K562 (cell line): ENCODE data around the gene CBX4. TPM values are rescaled to one million over a fixed set of nuclear protein-coding genes. Genes with fewer than 3 reads are reported as not detected.

Source experiments
- CBFA2T3 ChIP-seq: fragments of 450-650 bp; IDR thresholded peaks from 2 replicates; pipeline ENCODE4 v1.6.1; 2017
- EP300 ChIP-seq: IDR thresholded peaks from 2 replicates; pipeline ENCODE4 v1.6.1; 2012; ENCODE audit warnings: low read length, improper control_type of control experiment
- ESRRA ChIP-seq: fragments of 450-650 bp; IDR thresholded peaks from 2 replicates; pipeline ENCODE4 v1.6.1; 2014; ENCODE audit warnings: low read depth, mild to moderate bottlenecking, moderate library complexity, borderline replicate concordance
- ETV1 ChIP-seq: fragments of 450-650 bp; conservative IDR thresholded peaks from 2 replicates; pipeline ENCODE4 v1.6.1; 2016; ENCODE audit warnings: missing genetic modification characterization, control low read depth, low read depth, missing compliant biosample characterization
- FOXK2 ChIP-seq, 2 experiments: fragments of 450-650 bp; IDR thresholded peaks in 1 of 2; conservative IDR thresholded peaks in 1 of 2; 2 replicates each; pipeline ENCODE4 v1.6.1; 2016; ENCODE audit warnings: low read depth in 2 of 2, mild to moderate bottlenecking in 1 of 2
- HDAC1 ChIP-seq, 2 experiments: fragments of 450-650 bp; IDR thresholded peaks; 2 replicates each; pipeline ENCODE4 v1.6.1; 2016 to 2017; ENCODE audit warnings: inconsistent platforms in 1 of 2, mild to moderate bottlenecking in 1 of 2, moderate library complexity in 1 of 2
- KDM1A ChIP-seq, 2 experiments: fragments of 450-650 bp; IDR thresholded peaks; 2 replicates each; pipeline ENCODE4 v1.6.1; 2016; ENCODE audit warnings: mild to moderate bottlenecking in 2 of 2
- NCOR1 ChIP-seq: fragments of 450-650 bp; IDR thresholded peaks from 2 replicates; pipeline ENCODE4 v1.6.1; 2016; ENCODE audit warnings: mild to moderate bottlenecking, moderate library complexity
- RCOR1 ChIP-seq, 2 experiments: IDR thresholded peaks; 2 replicates each; pipeline ENCODE4 v1.6.1; 2012; ENCODE audit warnings: low read depth in 2 of 2, low read length in 2 of 2, borderline replicate concordance in 1 of 2, improper control_type of control experiment in 1 of 2
- SMAD4 ChIP-seq: fragments of 250-450 bp; sonication (Bioruptor Pico); conservative IDR thresholded peaks from 2 replicates; pipeline ENCODE4 v1.8.0; 2021; ENCODE audit warnings: inconsistent platforms, mild to moderate bottlenecking, moderate library complexity
- ZBTB9 ChIP-seq: fragments of 450-650 bp; formaldehyde crosslinking; IDR thresholded peaks from 2 replicates; pipeline ENCODE4 v1.4.0; 2020; ENCODE audit warnings: mild to moderate bottlenecking, moderate library complexity
- ZNF263 ChIP-seq: sonication (generic); formaldehyde crosslinking; IDR thresholded peaks from 2 replicates; pipeline ENCODE4 v1.8.0; 2022; ENCODE audit warnings: mild to moderate bottlenecking, missing genetic modification reagents, borderline replicate concordance
- ZNF586 ChIP-seq: fragments of 450-650 bp; formaldehyde crosslinking; conservative IDR thresholded peaks from 2 replicates; pipeline ENCODE4 v1.4.0; 2020; ENCODE audit warnings: mild to moderate bottlenecking, moderate library complexity
- polyA plus RNA-seq, 8 experiments: library from polyadenylated mRNA; depleted of rRNA in 4 of 8; stranded (reverse) in 5 of 8; unstranded in 3 of 8; fragments of >200 nt; fragmentation: Nextera tagmentation in 2 of 8; fragmentation: Illumina TruSeq in 1 of 8; extraction: Ambion mirVana in 2 of 8; extraction: Trizol in 1 of 8; gene quantifications; 2 replicates each; pipeline versions ENCODE4 v1.2.1 to v1.2.3, GENCODE V29; 2011 to 2014; ENCODE audit warnings: inconsistent platforms in 1 of 8, missing spikeins in 1 of 8
- total RNA-seq, 7 experiments: library from RNA; depleted of rRNA in 6 of 7; stranded (reverse); fragments of >200 nt in 6 of 7; fragmentation: Illumina TruSeq in 2 of 7; extraction: Trizol in 2 of 7; gene quantifications; 2 replicates each; pipeline versions ENCODE4 v1.2.1 to v1.2.3, GENCODE V29; 2011 to 2021; ENCODE audit warnings: low replicate concordance in 1 of 7
- TF ChIP-seq, protein P1 (sequence below): fragments of 250-450 bp; sonication (Bioruptor Pico); IDR thresholded peaks from 2 replicates; pipeline ENCODE4 v1.4.0; 2020; ENCODE audit warnings: mild to moderate bottlenecking, moderate library complexity
- TF ChIP-seq, protein P2 (sequence below): sonication (generic); formaldehyde crosslinking; IDR thresholded peaks from 2 replicates; pipeline ENCODE4 v1.4.0; 2020; ENCODE audit warnings: mild to moderate bottlenecking, missing genetic modification reagents
- TF ChIP-seq, protein P3 (sequence below), 2 experiments: fragments of 450-650 bp; conservative IDR thresholded peaks; 2 replicates each; pipeline ENCODE4 v1.6.1; 2017; ENCODE audit warnings: mild to moderate bottlenecking in 2 of 2, moderate library complexity in 2 of 2

CBX4 gene
- total and polyA plus RNA-seq, 9 of the 15 experiments (the other 6 are each of a cell fraction or from before 2014, with no cell fraction given), result 0.98 to 50.5 (median 10.0) TPM

- TF ChIP-seq ETV1 (tag) (0 out of 2 replicates have a peak, but pooled peaks have one; percentile 35), NCOR1 (peak; percentile 32; the same call in 1 of the 2 replicates), FOXK2 (conservative IDR thresholded peaks at IDR 0.05 in 1 of 2, IDR thresholded peaks at IDR 0.05 in 1 of 2; ENCODE audit: low read depth in 2 of 2) (peak in 1 of 2 experiments; percentile 7; a peak in 1 of 4 replicates), RCOR1 (IDR thresholded peaks at IDR 0.05; ENCODE audit: borderline replicate concordance in 1 of 2, low read depth in 2 of 2, low read length in 2 of 2) (peak in 1 of 2 experiments; percentile 40; a peak in 1 of 4 replicates), HDAC1 (IDR thresholded peaks at IDR 0.05) (0 out of 4 replicates have a peak, but pooled peaks of 1 of the 2 experiments have one; percentile 21), SMAD4 (CRISPR knock-in tag) (0 out of 2 replicates have a peak, but pooled peaks have one; percentile 25), CBFA2T3 (peak; percentile 44; the same call in 1 of the 2 replicates), ZBTB9 (CRISPR knock-in tag) (peak; percentile 24; the same call in 1 of the 2 replicates), ZNF586 (CRISPR knock-in tag) (no peak), ZNF263 (CRISPR knock-in tag) (peak; percentile 66), KDM1A (IDR thresholded peaks at IDR 0.05) (peak in 1 of 2 experiments; percentile 38; a peak in 1 of 4 replicates), EP300 (peak; percentile 21; the same call in 1 of the 2 replicates), ESRRA (peak; percentile 24; the same call in 1 of the 2 replicates)
- TF ChIP-seq, protein P1, sequence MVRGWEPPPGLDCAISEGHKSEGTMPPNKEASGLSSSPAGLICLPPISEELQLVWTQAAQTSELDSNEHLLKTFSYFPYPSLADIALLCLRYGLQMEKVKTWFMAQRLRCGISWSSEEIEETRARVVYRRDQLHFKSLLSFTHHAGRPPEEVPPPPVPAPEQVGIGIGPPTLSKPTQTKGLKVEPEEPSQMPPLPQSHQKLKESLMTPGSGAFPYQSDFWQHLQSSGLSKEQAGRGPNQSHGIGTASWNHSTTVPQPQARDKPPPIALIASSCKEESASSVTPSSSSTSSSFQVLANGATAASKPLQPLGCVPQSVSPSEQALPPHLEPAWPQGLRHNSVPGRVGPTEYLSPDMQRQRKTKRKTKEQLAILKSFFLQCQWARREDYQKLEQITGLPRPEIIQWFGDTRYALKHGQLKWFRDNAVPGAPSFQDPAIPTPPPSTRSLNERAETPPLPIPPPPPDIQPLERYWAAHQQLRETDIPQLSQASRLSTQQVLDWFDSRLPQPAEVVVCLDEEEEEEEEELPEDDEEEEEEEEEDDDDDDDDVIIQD, result no peak
- TF ChIP-seq, protein P2, sequence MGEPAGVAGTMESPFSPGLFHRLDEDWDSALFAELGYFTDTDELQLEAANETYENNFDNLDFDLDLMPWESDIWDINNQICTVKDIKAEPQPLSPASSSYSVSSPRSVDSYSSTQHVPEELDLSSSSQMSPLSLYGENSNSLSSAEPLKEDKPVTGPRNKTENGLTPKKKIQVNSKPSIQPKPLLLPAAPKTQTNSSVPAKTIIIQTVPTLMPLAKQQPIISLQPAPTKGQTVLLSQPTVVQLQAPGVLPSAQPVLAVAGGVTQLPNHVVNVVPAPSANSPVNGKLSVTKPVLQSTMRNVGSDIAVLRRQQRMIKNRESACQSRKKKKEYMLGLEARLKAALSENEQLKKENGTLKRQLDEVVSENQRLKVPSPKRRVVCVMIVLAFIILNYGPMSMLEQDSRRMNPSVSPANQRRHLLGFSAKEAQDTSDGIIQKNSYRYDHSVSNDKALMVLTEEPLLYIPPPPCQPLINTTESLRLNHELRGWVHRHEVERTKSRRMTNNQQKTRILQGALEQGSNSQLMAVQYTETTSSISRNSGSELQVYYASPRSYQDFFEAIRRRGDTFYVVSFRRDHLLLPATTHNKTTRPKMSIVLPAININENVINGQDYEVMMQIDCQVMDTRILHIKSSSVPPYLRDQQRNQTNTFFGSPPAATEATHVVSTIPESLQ (CRISPR knock-in tag), result no peak
- TF ChIP-seq, protein P3, sequence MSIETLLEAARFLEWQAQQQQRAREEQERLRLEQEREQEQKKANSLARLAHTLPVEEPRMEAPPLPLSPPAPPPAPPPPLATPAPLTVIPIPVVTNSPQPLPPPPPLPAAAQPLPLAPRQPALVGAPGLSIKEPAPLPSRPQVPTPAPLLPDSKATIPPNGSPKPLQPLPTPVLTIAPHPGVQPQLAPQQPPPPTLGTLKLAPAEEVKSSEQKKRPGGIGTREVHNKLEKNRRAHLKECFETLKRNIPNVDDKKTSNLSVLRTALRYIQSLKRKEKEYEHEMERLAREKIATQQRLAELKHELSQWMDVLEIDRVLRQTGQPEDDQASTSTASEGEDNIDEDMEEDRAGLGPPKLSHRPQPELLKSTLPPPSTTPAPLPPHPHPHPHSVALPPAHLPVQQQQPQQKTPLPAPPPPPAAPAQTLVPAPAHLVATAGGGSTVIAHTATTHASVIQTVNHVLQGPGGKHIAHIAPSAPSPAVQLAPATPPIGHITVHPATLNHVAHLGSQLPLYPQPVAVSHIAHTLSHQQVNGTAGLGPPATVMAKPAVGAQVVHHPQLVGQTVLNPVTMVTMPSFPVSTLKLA (conservative IDR thresholded peaks at IDR 0.05), result 0 out of 4 replicates have a peak, but pooled peaks of 1 of the 2 experiments have one; percentile 27
Observed at GRCh38 chr17:79829004-79829403, 10.2 kb downstream of the CBX4 start (continued).
